Measurements from ENCODE around the gene MYL10.

MYL10 gene

GRCh38 chr7:101629171-101629570 is at the start of gene MYL10:
MYL10 (minus strand) TSS chr7:101629296; CDS start chr7:101629118, 178 bp downstream.
- TF ChIP-seq CTCF (conservative IDR thresholded peaks at IDR 0.05), result no peak
- no peak within 1 kb of the TSS for H3K27ac ChIP-seq

DNA sequence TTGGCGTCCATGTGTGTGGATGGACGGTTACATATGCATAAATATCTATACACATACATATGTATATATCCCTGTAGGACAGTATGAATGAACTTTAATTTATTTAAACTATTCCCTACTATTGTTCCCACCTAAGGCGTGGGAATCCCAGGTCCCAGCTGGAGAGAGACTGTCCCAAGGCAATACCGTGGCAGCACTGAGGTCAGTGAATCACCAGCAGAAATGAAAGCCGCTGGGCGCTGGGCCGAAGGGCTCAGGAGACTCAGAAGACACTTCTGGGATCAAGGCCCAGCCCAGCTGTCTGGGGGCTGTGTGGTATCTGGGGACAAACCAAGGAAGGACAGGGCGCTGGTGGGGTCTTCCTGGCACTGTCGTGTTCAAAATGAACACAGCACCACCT is 49.6 kb upstream of the MYL10 start:
- TF ChIP-seq CTCF (conservative IDR thresholded peaks at IDR 0.05), result no peak

DNA sequence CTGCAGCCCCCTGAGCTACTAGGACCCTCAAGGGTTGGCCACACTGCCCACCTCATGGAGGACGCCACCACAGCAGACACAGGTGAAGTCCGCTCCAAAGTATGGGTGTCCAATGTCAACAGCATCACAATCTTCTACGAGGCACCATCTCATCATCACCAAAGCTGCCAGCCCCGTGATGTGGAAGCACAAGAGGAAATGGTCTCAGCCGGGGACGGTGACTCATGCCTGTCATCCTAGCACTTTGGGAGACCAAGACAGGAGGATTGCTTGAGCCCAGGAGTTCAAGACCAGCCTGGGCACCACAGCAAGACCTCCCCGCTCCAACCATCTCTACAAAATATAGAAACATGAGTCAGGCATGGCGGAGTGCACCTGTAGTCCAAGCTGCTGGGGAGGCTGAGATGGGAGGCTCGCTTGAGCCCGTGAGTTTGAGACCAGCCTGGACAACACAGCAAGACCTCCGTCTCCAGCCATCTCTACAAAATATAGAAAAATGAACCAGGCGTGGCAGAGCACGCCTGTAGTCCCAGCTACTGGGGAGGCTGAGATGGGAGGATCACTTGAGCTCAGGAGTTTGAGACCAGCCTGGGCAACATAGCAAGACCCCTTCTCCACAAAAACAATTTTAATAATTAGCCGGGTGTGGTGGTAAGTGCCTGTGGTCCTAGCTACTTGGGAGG is 48.8 kb upstream of the MYL10 start:
- no peak overlapping the region for H3K27ac ChIP-seq
- no peak for TF ChIP-seq CTCF (conservative IDR thresholded peaks at IDR 0.05)

More for the DNA sequence above, 49.6 kb upstream of the MYL10 start:
- no peak overlapping the region for H3K27ac ChIP-seq

DNA sequence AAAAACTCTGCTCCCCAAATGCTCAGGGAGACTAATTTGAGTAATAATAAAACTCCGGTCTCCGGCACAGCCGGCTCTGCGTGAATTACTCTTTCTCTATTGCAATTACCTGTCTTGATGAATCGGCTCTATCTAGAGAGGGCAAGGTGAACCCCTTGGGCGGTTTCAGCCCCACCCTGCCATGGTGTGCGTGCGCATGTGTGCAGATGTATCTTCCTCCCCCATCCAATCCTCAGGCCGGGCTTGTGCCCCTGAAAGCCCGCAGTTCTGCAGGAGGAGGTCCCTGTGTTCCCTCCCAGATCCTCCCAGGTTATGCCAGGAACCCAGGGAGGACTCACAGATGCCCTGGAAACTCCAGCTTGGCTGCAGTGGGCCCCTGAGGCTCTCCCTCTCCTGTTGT is 48.3 kb upstream of the MYL10 start:
- no peak overlapping the region for H3K27ac ChIP-seq
- no peak for TF ChIP-seq CTCF (conservative IDR thresholded peaks at IDR 0.05)

DNA sequence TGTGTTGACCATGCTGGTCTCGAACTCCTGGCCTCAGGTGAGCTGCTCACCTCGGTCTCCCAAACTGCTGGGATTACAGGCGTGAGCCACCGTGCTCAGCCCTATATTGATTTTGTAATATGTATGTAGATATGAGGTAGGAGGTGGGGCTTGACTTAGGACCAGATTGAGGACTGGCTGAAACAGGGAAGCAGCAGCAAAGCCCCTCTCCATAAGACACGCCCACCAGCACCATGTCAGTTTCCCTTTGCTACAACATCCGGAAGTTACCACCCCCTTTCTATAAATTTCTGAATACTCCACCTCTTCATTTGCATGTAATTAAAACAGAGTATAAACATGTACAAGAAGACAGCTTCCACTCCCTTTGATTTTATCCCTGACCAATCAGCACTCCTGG is 47.9 kb upstream of the MYL10 start:
- no peak overlapping the region for H3K27ac ChIP-seq
- no peak for TF ChIP-seq CTCF (conservative IDR thresholded peaks at IDR 0.05)

DNA sequence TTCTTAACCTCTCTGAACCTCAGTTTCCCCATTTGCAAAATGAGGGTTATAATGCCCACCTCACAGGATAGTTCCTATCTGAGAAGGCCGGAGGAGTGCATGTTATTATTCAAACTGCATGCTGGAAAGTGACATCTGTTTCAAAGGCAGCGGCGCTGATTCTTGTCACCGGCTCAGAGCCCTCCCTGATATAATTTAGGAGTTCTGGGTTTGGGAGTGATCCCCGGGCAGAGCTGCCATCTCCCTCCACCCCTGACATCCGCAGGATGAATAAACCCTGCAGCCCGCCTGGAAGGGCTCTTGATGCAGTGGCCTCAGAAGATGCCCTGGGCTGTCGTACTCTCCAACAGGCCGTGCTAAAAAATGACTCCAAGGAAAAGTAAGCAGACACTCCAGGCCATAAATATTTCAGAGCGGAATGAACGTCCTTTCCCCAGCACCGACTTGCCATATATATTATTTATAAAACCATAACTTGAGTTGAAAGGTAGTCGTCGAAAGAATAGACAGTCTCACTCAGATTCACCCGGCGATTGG is 47.0 kb upstream of the MYL10 start:
- no peak overlapping the region for H3K27ac ChIP-seq
- TF ChIP-seq CTCF (conservative IDR thresholded peaks at IDR 0.05), result no peak

DNA sequence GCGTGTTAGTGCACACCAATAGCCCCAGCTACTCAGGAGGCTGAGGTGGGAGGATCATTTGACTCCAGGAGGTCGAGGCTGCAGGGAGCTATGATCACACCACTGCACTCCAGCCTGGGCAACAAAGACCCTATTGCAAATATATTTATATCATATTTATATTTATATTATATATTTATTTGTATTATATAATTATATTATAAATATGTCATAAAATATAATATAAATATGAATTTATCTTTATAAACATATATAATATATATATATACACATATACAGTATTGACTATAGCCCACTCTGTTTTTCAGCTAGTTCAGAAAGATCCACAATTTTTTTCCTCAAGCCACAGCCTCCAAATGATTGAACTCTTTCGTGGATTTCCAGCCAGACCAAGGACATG is 45.3 kb upstream of the MYL10 start:
- no peak for TF ChIP-seq CTCF (conservative IDR thresholded peaks at IDR 0.05)

More for the DNA sequence above, 45.3 kb upstream of the MYL10 start:
- no peak overlapping the region for H3K27ac ChIP-seq
